KMS-11 (cell line): ENCODE measurements around the gene COL23A1.

Experiments
- H2AFZ ChIP-seq: fragments of 200-600 bp; sonication (generic); 2 replicates; pipeline ENCODE4 v1.6.1; 2016; ENCODE audit warnings: antibody characterized with exemption, mixed run types, low read depth
- H3K27ac ChIP-seq: fragments of 200-600 bp; sonication (generic); 2 replicates; pipeline ENCODE4 v1.6.1; 2016; ENCODE audit warnings: mild to moderate bottlenecking, mixed run types
- H3K27me3 ChIP-seq: fragments of 200-600 bp; sonication (generic); 2 replicates; pipeline ENCODE4 v1.6.1; 2017; ENCODE audit warnings: mild to moderate bottlenecking, low read depth, mixed run types, moderate library complexity; ENCODE audit not compliant: insufficient read depth
- H3K36me3 ChIP-seq: fragments of 200-600 bp; sonication (generic); 2 replicates; pipeline ENCODE4 v1.6.1; 2017; ENCODE audit warnings: mild to moderate bottlenecking, mixed run types; ENCODE audit not compliant: insufficient read depth
- H3K4me1 ChIP-seq: fragments of 200-600 bp; sonication (generic); 2 replicates; pipeline ENCODE4 v1.6.1; 2016; ENCODE audit warnings: mild to moderate bottlenecking, low read depth, mixed run types; ENCODE audit not compliant: poor library complexity, severe bottlenecking
- H3K4me2 ChIP-seq: fragments of 200-600 bp; sonication (generic); 2 replicates; pipeline ENCODE4 v1.7.0; 2016; ENCODE audit warnings: mild to moderate bottlenecking, mixed run types
- H3K4me3 ChIP-seq: fragments of 200-600 bp; sonication (generic); IDR thresholded peaks from 2 replicates; pipeline ENCODE4 v1.6.1; 2017; ENCODE audit warnings: low read depth, low read length, mixed read lengths; ENCODE audit not compliant: insufficient read depth
- H3K79me2 ChIP-seq: fragments of 200-600 bp; sonication (generic); 2 replicates; pipeline ENCODE4 v1.6.1; 2016; ENCODE audit warnings: low read depth, mixed run types; ENCODE audit not compliant: insufficient read depth
- H3K9ac ChIP-seq: fragments of 200-600 bp; sonication (generic); 2 replicates; pipeline ENCODE4 v1.6.1; 2016; ENCODE audit warnings: mild to moderate bottlenecking, mixed run types
- H4K20me1 ChIP-seq: fragments of 200-600 bp; sonication (generic); 2 replicates; pipeline ENCODE4 v1.6.1; 2016; ENCODE audit warnings: mild to moderate bottlenecking, mixed run types; ENCODE audit not compliant: insufficient read depth
- TF ChIP-seq, protein P1 (sequence below): fragments of 200-600 bp; sonication (generic); conservative IDR thresholded peaks from 2 replicates; pipeline ENCODE4 v1.6.1; 2017; ENCODE audit warnings: low read depth, mild to moderate bottlenecking, antibody characterized with exemption, low read length, moderate library complexity, mixed read lengths

The COL23A1 gene

DNA sequence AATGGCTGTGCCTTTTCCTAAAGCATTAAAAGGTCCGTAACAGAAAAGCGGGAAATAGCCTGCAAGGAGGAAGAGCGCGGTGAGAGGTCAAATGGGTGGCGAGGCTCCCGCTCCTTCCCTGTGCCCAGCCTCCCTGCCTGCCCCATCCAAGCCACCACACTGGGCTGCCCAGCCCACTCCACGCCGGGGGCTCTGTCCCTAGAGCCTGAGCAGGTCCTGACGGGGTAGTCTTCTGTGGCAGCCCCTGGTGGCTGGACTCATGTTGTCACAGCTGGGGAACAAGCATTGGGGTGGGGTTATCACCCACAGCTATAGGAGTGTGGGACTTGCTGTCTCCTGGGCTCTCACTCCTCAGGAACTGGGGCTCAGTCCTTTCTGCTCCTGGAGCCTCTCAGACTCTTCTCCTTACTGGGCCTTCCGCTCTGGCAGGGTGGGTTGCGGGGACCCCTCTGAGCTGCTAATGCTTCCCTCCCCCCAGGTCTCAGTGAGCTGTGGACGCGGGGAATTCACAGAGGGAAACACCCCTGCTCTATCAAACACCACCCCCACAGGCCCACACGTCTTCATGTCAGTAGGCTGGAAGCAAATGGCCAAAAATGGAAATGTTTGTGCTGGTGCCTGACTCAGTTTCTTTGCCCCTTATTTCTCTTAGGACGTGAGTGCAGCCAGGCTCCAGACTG, 205.2 kb downstream of the COL23A1 start:
- H3K79me2 ChIP-seq: no peaks in the 10 kb centered on the region
- H4K20me1 ChIP-seq: no peaks in the 10 kb centered on the region
- H3K27ac ChIP-seq: no peak overlapping the region
- no peak overlapping the region for H3K9ac ChIP-seq
- H3K4me3 ChIP-seq: no peak overlapping the region
- H3K27me3 ChIP-seq: no peaks in the 10 kb centered on the region; the same call in 1 of the 2 replicates
- no peak overlapping the region for H2AFZ ChIP-seq
- TF ChIP-seq, protein P1, sequence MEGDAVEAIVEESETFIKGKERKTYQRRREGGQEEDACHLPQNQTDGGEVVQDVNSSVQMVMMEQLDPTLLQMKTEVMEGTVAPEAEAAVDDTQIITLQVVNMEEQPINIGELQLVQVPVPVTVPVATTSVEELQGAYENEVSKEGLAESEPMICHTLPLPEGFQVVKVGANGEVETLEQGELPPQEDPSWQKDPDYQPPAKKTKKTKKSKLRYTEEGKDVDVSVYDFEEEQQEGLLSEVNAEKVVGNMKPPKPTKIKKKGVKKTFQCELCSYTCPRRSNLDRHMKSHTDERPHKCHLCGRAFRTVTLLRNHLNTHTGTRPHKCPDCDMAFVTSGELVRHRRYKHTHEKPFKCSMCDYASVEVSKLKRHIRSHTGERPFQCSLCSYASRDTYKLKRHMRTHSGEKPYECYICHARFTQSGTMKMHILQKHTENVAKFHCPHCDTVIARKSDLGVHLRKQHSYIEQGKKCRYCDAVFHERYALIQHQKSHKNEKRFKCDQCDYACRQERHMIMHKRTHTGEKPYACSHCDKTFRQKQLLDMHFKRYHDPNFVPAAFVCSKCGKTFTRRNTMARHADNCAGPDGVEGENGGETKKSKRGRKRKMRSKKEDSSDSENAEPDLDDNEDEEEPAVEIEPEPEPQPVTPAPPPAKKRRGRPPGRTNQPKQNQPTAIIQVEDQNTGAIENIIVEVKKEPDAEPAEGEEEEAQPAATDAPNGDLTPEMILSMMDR: no peak
- no peak overlapping the region for H3K4me2 ChIP-seq
- H3K4me1 ChIP-seq: no peaks in the 10 kb centered on the region
- H3K36me3 ChIP-seq: no peaks in the 10 kb centered on the region

DNA sequence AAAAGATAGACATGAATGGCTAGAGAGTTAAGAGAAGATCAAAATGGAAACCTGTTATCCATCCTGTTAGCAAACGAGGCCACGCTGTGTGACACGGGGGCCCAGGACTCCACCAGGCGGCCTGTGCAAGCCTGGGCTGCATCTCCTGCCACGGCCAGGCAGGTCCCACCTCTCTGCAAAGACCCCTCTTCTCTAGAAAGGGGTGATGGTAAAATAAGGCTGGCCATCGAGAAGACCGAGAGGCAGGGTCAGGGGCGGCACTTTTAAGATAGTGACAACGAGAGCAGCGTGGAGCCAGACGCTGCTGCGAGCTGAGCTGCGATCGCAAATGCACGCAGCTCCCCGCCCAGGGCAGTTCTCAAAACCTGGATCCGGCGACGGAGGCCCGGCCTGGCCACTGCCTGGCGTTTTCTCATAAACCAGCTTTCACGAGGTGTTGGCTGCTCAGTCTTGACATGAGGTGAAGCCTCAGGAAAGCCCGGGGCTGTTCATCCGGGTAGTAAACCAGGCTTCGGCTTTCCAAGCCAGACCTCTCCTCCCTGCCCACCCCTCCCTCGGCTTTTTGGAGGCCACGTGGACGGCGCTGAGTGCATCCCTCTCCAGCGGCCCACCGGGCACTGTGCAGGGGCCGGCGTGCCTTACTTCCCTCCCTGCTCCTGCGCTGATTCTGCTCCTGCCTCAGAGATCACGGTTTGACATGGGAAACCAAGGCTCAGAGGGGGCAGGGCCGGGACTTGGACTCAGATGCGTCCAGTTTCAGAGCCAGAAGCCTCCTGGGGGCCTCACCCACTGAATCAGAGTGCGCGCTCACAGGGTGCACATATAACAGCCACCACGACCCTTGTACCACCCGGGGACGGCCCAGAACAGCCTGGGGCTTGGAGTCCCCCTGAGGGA, 206.0 kb downstream of the COL23A1 start:
- H2AFZ ChIP-seq: no peak overlapping the region
- no peaks in the 10 kb centered on the region for H3K36me3 ChIP-seq
- H3K27me3 ChIP-seq: no peaks in the 10 kb centered on the region; the same call in 1 of the 2 replicates
- no peak overlapping the region for H3K27ac ChIP-seq
- no peak overlapping the region for H3K4me2 ChIP-seq
- no peaks in the 10 kb centered on the region for H3K4me1 ChIP-seq
- H3K9ac ChIP-seq: no peak overlapping the region
- H3K4me3 ChIP-seq: no peak overlapping the region
- TF ChIP-seq, protein P1: no peak
- H4K20me1 ChIP-seq: no peaks in the 10 kb centered on the region
- H3K79me2 ChIP-seq: no peaks in the 10 kb centered on the region

DNA sequence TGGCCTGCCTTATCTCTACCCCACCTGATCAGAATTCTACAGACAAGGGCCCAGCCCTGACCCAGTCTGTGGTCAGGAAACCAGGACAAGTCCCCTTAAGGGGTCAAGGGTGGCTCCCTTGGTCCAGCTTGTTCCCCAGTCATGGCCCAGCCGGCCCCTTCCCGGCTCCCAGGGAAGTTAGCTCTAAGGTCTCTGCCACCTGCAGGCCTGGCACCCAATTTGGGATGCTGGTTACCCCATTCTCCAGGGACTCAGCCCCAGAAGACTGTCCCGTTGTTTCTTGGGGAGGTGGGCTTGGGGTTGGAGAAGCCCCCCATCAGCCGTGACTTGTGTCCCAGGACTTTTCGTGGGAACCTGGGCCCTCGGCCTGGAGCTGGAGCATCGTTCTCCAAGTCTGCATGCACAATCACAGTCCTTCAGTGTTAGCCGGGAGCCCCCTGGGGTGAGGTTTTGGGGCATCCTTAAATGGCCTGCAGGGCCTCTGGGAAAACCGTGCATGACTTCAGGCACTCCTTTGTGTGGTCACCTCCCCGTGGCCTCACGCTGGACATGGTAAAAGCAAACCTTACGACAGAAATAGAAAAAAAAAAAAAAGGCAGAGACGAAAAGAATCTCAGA, 206.8 kb downstream of the COL23A1 start:
- TF ChIP-seq, protein P1: no peak
- Histone ChIP-seq H3K79me2 (no peaks in the 10 kb centered on the region), H3K9ac (no peak overlapping the region), H4K20me1 (no peaks in the 10 kb centered on the region), H3K4me1 (no peaks in the 10 kb centered on the region), H3K4me3 (no peak overlapping the region), H3K36me3 (no peaks in the 10 kb centered on the region), H3K27ac (no peak overlapping the region), H3K27me3 (no peaks in the 10 kb centered on the region; the same call in 1 of the 2 replicates), H2AFZ (no peak overlapping the region), H3K4me2 (no peak overlapping the region)

DNA sequence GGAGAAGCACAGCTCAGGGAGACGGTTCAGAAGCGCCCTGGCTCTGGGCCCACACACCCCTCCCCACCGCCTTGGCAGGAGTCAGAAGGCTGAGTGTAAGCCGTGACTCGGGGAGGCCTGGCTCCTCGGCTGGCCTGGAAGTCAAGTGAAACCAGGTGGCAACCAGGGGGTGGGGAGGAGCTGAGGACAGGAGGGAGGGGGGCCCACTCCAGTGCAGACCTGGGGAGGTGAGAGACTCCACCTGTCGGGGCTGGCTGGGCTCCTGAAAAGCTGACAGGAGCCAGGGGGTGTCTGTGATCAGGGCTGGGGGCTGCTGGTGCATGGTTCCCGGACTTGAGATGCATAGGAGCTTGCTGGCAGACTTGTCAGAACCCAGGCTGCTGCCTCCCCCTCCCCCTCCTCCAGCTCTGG, 207.4 kb downstream of the COL23A1 start:
- TF ChIP-seq, protein P1: no peak
- Histone ChIP-seq H3K4me2 (no peak overlapping the region), H3K9ac (no peak overlapping the region), H3K4me1 (no peaks in the 10 kb centered on the region), H2AFZ (no peak overlapping the region), H3K27me3 (no peaks in the 10 kb centered on the region; the same call in 1 of the 2 replicates), H3K27ac (no peak overlapping the region), H3K4me3 (no peak overlapping the region), H3K79me2 (no peaks in the 10 kb centered on the region), H4K20me1 (no peaks in the 10 kb centered on the region), H3K36me3 (no peaks in the 10 kb centered on the region)
